Measurements from ENCODE around the gene ABL2.

ABL2 gene

GRCh38 chr1:179053486-179053885, 176.0 kb downstream of the ABL2 start:
- TF ChIP-seq EGR1 (IDR thresholded peaks at IDR 0.05) = no peak
- no peak for TF ChIP-seq ZBTB7A (IDR thresholded peaks at IDR 0.05; ENCODE audit: low read depth)
- TF ChIP-seq CREB1 (IDR thresholded peaks at IDR 0.05; ENCODE audit: low read depth) = no peak

DNA sequence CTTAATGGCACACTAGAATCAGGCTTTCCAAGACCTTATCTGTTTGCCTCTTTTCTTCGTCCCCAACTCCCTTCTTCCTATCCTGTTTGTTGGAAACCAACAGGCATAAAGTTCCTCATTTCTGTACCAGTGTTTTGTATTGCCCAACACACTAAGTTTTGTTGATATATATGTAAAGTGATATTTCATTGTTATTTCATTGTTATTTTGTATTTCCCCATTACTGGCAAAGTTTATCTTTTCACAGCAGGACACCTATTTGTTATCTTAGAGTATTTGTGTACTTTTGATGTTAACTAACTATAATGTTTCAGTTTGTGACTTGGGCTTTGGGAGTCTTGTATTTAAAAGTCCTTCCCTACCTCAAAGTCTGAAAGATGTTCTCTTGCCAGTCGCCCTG, 176.7 kb downstream of the ABL2 start:
- TF ChIP-seq TCF12 (IDR thresholded peaks at IDR 0.05; ENCODE audit: low read depth) (no peak), TAF1 (IDR thresholded peaks at IDR 0.05; ENCODE audit: low read depth) (no peak), NFIC (IDR thresholded peaks at IDR 0.05) (no peak), YY1 (IDR thresholded peaks at IDR 0.05; ENCODE audit: low read depth) (no peak), CEBPB (IDR thresholded peaks at IDR 0.05) (no peak), REST (IDR thresholded peaks at IDR 0.05; ENCODE audit: low read depth) (no peak), FOXM1 (IDR thresholded peaks at IDR 0.05; ENCODE audit: borderline replicate concordance, low read depth) (no peak), USF1 (IDR thresholded peaks at IDR 0.05) (no peak), CREB1 (IDR thresholded peaks at IDR 0.05; ENCODE audit: low read depth) (no peak)
